GM21723 (cell line): ENCODE results near the gene CERKL.
"Not testable (repeated sequence)": the region's sequence is repeated elsewhere in the genome, so short reads cannot be mapped to it uniquely, and the experiment has no call there.

Experiments
- ATAC-seq: cut with Tn5 transposase; IDR thresholded peaks from one replicate; pipeline ENCODE4 v1.9.1; 2021; ENCODE audit warnings: mild to moderate bottlenecking, moderate library complexity; ENCODE audit not compliant: unreplicated experiment

CERKL gene

GRCh38 chr2:181656450-181657291, at the start of gene CERKL:
Gene CERKL (minus strand): TSS chr2:181657105. CDS start chr2:181657006, 99 bp downstream.
- peak; percentile 90 for ATAC-seq

- ATAC-seq = not testable (repeated sequence)
Observed at GRCh38 chr2:181702519-181702918, 45.6 kb upstream of the CERKL start.

- no peak for ATAC-seq
Observed at GRCh38 chr2:181698223-181698622, 41.3 kb upstream of the CERKL start.

GRCh38 chr2:181697571-181697970, 40.7 kb upstream of the CERKL start:
- ATAC-seq = no peak

GRCh38 chr2:181697126-181697525, 40.2 kb upstream of the CERKL start:
- ATAC-seq = no peak

- no peak for ATAC-seq
Observed at GRCh38 chr2:181694271-181694670, 37.4 kb upstream of the CERKL start.

GRCh38 chr2:181690860-181691259, 34.0 kb upstream of the CERKL start:
- ATAC-seq = no peak

- ATAC-seq = no peak
Observed at GRCh38 chr2:181686576-181687185, 29.8 kb upstream of the CERKL start.

- ATAC-seq = no peak
Observed at GRCh38 chr2:181685150-181685688, 28.3 kb upstream of the CERKL start.

- no peak for ATAC-seq
Observed at GRCh38 chr2:181684454-181685149, 27.7 kb upstream of the CERKL start.

- no peak for ATAC-seq
Observed at GRCh38 chr2:181683518-181684453, 26.9 kb upstream of the CERKL start.

- ATAC-seq = no peak
Observed at GRCh38 chr2:181682795-181683517, 26.1 kb upstream of the CERKL start.

- ATAC-seq = no peak
Observed at GRCh38 chr2:181682026-181682789, 25.3 kb upstream of the CERKL start.

- ATAC-seq = no peak
Observed at GRCh38 chr2:181680937-181681811, 24.3 kb upstream of the CERKL start.

GRCh38 chr2:181680055-181680936, 23.4 kb upstream of the CERKL start, which contains the start of gene NEUROD1:
Gene NEUROD1 (minus strand): TSS chr2:181680517. CDS start chr2:181678860, 1,657 bp downstream.
- peak; percentile 38 for ATAC-seq

GRCh38 chr2:181679544-181679979, 22.7 kb upstream of the CERKL start:
- ATAC-seq = no peak
